Esophagus muscularis mucosa (tissue), 3 donors: ENCODE data around the gene MARCHF2.

Experiments
- POLR2A ChIP-seq: fragments of 450-650 bp; IDR thresholded peaks from one replicate; pipeline ENCODE4 v1.6.1; 2017; ENCODE audit warnings: antibody characterized with exemption, moderate library complexity, mild to moderate bottlenecking, low read depth
- TF ChIP-seq, protein P1 (sequence below), 3 experiments: fragments of 200-600 bp in 2 of 3; fragments of 450-650 bp in 1 of 3; sonication (generic) in 2 of 3; IDR thresholded peaks; one replicate each; pipeline ENCODE4 v1.5.1; 2017 to 2019; ENCODE audit warnings: antibody characterized with exemption in 3 of 3, mild to moderate bottlenecking in 2 of 3, moderate library complexity in 1 of 3

DNA sequence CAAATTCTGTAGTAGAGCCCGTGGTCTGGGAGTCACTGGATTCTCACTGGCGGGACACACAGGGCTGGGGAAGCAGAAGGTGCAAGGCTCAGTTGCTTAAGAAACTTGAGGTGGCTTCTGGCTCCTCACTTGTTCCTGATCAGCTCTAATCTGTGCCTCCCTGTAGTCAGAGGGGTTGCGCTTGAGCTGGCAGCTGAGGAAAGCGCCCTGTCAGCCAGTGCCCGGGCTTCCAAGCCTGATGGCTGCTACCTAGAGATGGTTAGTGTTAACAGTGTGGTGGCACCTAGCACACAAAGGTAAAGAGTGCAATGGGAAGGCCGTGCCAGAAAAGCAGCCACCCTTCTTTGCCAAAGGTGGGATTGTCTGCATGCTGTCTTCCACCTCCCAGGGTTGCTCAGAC is 40.5 kb downstream of the MARCHF2 start:
- TF ChIP-seq, protein P1, sequence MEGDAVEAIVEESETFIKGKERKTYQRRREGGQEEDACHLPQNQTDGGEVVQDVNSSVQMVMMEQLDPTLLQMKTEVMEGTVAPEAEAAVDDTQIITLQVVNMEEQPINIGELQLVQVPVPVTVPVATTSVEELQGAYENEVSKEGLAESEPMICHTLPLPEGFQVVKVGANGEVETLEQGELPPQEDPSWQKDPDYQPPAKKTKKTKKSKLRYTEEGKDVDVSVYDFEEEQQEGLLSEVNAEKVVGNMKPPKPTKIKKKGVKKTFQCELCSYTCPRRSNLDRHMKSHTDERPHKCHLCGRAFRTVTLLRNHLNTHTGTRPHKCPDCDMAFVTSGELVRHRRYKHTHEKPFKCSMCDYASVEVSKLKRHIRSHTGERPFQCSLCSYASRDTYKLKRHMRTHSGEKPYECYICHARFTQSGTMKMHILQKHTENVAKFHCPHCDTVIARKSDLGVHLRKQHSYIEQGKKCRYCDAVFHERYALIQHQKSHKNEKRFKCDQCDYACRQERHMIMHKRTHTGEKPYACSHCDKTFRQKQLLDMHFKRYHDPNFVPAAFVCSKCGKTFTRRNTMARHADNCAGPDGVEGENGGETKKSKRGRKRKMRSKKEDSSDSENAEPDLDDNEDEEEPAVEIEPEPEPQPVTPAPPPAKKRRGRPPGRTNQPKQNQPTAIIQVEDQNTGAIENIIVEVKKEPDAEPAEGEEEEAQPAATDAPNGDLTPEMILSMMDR (IDR thresholded peaks at IDR 0.05), result no peak
- no peak for TF ChIP-seq POLR2A
